ENCODE data around the gene GUK1. TPM values are rescaled to one million over a fixed set of nuclear protein-coding genes. Genes with fewer than 3 reads are reported as not detected.

The GUK1 gene
- total RNA-seq, 1 donor from 2014 or later, result 87.7 TPM

DNA sequence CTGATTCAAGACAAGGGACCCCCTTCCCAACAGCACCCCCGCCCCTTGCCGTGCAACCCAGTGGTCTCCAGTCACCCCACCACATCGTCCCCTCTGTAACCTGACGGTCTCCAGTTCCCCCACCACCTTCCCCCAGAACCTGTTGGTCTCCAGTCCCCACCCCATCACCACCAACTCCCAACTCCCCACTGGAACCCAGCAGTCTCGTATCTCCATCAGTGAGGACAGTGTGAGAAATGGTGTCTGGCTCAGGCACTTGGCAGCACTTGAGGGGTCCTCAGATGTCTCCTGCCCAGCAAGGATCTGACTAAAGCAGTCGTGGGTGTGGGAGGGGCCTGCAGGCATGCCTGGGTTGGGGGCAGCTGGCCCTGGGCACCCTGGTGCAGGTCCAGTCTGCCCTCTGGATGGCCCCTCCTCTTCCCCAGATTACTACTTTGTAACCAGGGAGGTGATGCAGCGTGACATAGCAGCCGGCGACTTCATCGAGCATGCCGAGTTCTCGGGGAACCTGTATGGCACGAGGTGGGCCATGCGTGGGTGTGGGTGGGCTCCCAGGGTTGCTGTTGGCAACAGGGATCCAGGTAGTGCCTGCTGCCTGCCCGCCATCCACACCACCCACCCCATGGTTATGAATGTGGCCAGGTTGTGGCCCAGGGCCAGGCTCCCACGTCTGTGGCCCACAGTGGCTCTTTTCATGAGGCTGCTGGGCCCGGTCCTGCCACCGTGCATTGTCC, 6.5 kb downstream of the GUK1 start:
- H3K27ac Mint-ChIP-seq, result no peak overlapping the region
- H3K4me1 Mint-ChIP-seq, result peaks cover 11% of the 10 kb centered on the region
- H3K36me3 Mint-ChIP-seq, result no peaks in the 10 kb centered on the region
- no peak for DNase-seq (ENCODE audit: low spot score)
- H4K20me1 ChIP-seq (ENCODE audit: low read depth), result peaks cover 5% of the 10 kb centered on the region
- no peaks in the 10 kb centered on the region for H3K27me3 ChIP-seq
- H3K4me1 ChIP-seq, result peaks cover 14% of the 10 kb centered on the region
- H3K27me3 Mint-ChIP-seq (ENCODE audit: insufficient read depth, low read depth), result no peaks in the 10 kb centered on the region
- H3K4me3 ChIP-seq, result no peak overlapping the region
- H3K27ac ChIP-seq, result no peak overlapping the region
- no peaks in the 10 kb centered on the region for H3K36me3 ChIP-seq
- peaks cover 32% of the 10 kb centered on the region for H3K79me2 ChIP-seq (ENCODE audit: low read depth)
- H3K9ac ChIP-seq, result no peak overlapping the region
- H2AFZ ChIP-seq (replicated peaks), result no peak overlapping the region
- no peaks in the 10 kb centered on the region for H3K9me3 ChIP-seq (ENCODE audit: low read depth)
- no peaks in the 10 kb centered on the region for H3F3A ChIP-seq (ENCODE audit: low read depth)
- H3K4me3 Mint-ChIP-seq, result no peak overlapping the region
- TF ChIP-seq EZH2 (IDR thresholded peaks at IDR 0.05), result no peak
- TF ChIP-seq, protein P1, sequence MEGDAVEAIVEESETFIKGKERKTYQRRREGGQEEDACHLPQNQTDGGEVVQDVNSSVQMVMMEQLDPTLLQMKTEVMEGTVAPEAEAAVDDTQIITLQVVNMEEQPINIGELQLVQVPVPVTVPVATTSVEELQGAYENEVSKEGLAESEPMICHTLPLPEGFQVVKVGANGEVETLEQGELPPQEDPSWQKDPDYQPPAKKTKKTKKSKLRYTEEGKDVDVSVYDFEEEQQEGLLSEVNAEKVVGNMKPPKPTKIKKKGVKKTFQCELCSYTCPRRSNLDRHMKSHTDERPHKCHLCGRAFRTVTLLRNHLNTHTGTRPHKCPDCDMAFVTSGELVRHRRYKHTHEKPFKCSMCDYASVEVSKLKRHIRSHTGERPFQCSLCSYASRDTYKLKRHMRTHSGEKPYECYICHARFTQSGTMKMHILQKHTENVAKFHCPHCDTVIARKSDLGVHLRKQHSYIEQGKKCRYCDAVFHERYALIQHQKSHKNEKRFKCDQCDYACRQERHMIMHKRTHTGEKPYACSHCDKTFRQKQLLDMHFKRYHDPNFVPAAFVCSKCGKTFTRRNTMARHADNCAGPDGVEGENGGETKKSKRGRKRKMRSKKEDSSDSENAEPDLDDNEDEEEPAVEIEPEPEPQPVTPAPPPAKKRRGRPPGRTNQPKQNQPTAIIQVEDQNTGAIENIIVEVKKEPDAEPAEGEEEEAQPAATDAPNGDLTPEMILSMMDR (IDR thresholded peaks at IDR 0.05), result no peak
- no peak for TF ChIP-seq EZH2phosphoT487 (IDR thresholded peaks at IDR 0.05)
- no peaks in the 10 kb centered on the region for H3K9me3 Mint-ChIP-seq
- no peak overlapping the region for H3K4me2 ChIP-seq

DNA sequence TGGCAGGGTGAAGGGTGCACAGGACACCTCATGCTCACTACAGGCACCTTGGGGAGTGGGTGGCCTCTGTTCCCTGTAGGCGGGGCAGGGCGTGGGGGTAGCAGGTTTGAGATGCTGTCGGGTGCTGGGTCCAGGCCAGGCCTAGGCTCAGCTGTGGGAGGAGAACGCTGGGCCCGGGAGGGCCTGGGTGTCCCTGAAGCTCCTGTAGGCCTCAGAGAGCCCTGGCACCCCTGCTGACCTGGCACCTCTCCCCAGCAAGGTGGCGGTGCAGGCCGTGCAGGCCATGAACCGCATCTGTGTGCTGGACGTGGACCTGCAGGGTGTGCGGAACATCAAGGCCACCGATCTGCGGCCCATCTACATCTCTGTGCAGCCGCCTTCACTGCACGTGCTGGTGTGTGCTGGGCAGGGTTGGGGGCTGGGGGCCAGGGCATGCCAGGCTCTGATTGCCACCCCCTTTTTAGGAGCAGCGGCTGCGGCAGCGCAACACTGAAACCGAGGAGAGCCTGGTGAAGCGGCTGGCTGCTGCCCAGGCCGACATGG, 7.1 kb downstream of the GUK1 start:
- no peak overlapping the region for H3K4me2 ChIP-seq
- no peak for DNase-seq (ENCODE audit: low spot score)
- H3K27me3 ChIP-seq, result no peaks in the 10 kb centered on the region
- Mint-ChIP-seq H3K27ac (no peak overlapping the region), H3K36me3 (no peaks in the 10 kb centered on the region), H3K9me3 (no peaks in the 10 kb centered on the region), H3K4me1 (peaks cover 11% of the 10 kb centered on the region), H3K27me3 (ENCODE audit: insufficient read depth, low read depth) (no peaks in the 10 kb centered on the region), H3K4me3 (no peak overlapping the region)
- no peak overlapping the region for H3K27ac ChIP-seq
- H3K9ac ChIP-seq, result no peak overlapping the region
- H4K20me1 ChIP-seq (ENCODE audit: low read depth), result peaks cover 3% of the 10 kb centered on the region
- H3K4me1 ChIP-seq, result peaks cover 14% of the 10 kb centered on the region
- H3K36me3 ChIP-seq, result no peaks in the 10 kb centered on the region
- H2AFZ ChIP-seq (replicated peaks), result no peak overlapping the region
- peaks cover 25% of the 10 kb centered on the region for H3K79me2 ChIP-seq (ENCODE audit: low read depth)
- TF ChIP-seq EZH2 (IDR thresholded peaks at IDR 0.05) (no peak), EZH2phosphoT487 (IDR thresholded peaks at IDR 0.05) (no peak)
- TF ChIP-seq, protein P1 (IDR thresholded peaks at IDR 0.05), result no peak
- H3K9me3 ChIP-seq (ENCODE audit: low read depth), result no peaks in the 10 kb centered on the region
- no peak overlapping the region for H3K4me3 ChIP-seq
- no peaks in the 10 kb centered on the region for H3F3A ChIP-seq (ENCODE audit: low read depth)

DNA sequence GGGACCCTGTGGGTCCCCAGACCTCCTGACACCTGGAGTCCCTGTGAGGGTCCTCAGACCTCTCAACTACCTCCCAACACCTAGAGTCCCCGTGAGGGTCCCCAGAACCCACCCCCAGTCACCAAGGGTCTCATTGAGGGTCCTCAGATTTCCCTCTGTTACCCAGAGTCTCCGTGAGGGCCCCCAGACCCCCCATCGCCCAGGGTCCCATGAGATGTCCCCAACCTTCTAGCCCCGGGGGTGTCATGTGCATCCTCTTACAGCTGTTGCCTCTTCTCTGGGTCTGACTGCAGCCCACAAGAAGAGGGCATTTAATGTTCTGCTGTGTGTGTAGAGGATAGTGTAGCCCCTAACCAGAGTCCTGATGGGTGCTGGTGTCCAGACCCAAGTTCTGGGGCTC, 7.7 kb downstream of the GUK1 start:
- Mint-ChIP-seq H3K36me3 (no peaks in the 10 kb centered on the region), H3K9me3 (no peaks in the 10 kb centered on the region), H3K4me3 (no peak overlapping the region), H3K27me3 (ENCODE audit: insufficient read depth, low read depth) (no peaks in the 10 kb centered on the region), H3K27ac (no peak overlapping the region), H3K4me1 (peaks cover 11% of the 10 kb centered on the region)
- H3K9ac ChIP-seq, result no peak overlapping the region
- DNase-seq (ENCODE audit: low spot score), result no peak
- peaks cover 14% of the 10 kb centered on the region for H3K4me1 ChIP-seq
- no peak overlapping the region for H2AFZ ChIP-seq (replicated peaks)
- H3K36me3 ChIP-seq, result no peaks in the 10 kb centered on the region
- no peak overlapping the region for H3K4me2 ChIP-seq
- no peaks in the 10 kb centered on the region for H3F3A ChIP-seq (ENCODE audit: low read depth)
- TF ChIP-seq EZH2 (IDR thresholded peaks at IDR 0.05) (no peak), EZH2phosphoT487 (IDR thresholded peaks at IDR 0.05) (no peak)
- TF ChIP-seq, protein P1 (IDR thresholded peaks at IDR 0.05), result no peak
- no peaks in the 10 kb centered on the region for H3K27me3 ChIP-seq
- no peak overlapping the region for H3K27ac ChIP-seq
- no peaks in the 10 kb centered on the region for H3K9me3 ChIP-seq (ENCODE audit: low read depth)
- no peak overlapping the region for H3K4me3 ChIP-seq
- H4K20me1 ChIP-seq (ENCODE audit: low read depth), result peaks cover 3% of the 10 kb centered on the region
- H3K79me2 ChIP-seq (ENCODE audit: low read depth), result peaks cover 20% of the 10 kb centered on the region
